Brain pericyte (primary cell): ENCODE measurements around the gene PTPRN2.
"Not testable (repeated sequence)": the region's sequence is repeated elsewhere in the genome, so short reads cannot be mapped to it uniquely, and the experiment has no call there.

Source experiments
- DNase-seq: peaks from one replicate; pipeline ENCODE4 v3.0.0-alpha.2; 2012; ENCODE audit warnings: low read depth, low spot score

The PTPRN2 gene

DNA sequence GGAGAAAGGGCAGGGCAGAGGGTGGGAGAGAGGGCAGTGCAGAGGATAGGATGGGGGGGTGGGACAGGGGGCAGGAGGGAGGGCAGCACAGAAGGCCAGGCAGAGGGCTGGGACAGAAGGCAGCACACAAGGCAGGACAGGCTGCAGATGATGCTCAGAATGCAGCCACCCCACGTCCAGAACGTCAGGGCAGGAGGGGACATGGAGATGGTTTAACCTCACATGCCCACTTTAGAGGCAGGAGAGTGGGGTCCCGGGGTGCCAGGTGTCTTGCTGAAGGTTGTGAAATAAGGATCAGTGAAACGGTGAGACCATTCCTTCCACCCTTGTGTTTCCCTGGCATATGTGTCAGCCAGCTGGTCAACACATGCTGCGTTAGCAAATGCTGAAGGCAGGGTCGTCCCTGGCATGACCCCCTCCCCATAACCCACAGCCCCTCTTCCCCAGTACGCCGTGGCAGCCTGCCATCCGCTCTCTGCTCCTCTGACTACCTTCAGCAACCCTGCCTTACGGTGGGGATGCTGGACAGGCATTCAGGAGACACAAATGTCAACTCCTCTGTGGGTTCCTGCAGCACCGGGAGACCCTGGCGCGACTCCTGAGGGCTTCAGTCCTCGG is 658.7 kb downstream of the PTPRN2 start:
- no peak for DNase-seq

DNA sequence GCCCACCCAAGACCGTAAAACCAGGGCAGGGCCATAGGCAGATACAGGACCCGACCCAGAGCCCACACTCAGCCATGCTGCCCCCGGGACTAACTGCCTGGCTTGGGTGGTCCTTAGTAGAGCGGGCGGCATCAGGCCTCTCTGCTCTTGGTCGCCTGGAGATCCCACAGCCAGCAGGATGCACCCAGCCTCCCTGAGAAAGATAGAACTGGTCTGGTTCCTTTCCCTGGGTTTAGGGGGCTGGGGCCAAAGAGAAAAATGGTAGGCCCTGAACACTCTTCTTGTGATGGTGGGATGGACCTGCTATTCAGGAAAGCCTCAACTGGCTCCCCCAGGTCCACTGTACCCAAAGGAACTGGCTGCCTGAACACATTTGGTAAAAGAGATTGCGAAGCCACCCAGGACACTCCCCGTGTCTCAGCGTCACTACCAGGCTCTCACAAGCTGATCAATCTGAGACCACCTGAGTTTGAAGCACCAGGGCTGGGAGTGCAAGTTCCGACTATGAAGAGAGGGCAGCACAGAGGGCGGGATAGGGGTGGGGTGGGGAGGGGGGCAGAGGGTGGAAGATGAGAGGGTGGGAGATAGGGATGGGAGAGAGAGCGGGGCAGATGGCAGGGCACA is 659.3 kb downstream of the PTPRN2 start:
- DNase-seq, result no peak

DNA sequence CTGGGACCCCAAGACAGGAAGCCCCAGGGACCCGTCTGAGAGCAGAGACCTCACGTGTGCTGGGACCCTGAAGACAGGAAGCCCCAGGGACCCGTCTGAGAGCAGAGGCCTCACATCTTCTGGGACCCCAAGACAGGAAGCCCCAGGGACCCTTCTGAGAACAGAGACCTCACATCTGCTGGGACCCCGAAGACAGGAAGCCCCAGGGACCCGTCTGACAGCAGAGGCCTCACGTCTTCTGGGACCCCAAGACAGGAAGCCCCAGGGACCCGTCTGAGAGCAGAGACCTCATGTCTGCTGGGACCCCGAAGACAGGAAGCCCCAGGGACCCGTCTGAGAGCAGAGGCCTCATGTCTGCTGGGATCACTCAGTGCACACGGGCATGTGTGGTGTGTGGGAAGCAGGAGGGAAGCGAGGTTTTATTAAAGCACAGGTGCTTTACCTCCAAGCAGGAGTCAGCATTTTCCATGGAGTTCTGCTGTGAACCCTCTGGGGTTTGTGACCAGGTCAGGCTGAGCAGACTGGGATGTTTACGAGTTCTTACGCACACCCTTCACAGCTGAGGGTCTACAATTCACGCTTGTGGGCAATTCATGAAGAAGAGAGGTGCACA is 660.2 kb downstream of the PTPRN2 start:
- DNase-seq, result no peak

DNA sequence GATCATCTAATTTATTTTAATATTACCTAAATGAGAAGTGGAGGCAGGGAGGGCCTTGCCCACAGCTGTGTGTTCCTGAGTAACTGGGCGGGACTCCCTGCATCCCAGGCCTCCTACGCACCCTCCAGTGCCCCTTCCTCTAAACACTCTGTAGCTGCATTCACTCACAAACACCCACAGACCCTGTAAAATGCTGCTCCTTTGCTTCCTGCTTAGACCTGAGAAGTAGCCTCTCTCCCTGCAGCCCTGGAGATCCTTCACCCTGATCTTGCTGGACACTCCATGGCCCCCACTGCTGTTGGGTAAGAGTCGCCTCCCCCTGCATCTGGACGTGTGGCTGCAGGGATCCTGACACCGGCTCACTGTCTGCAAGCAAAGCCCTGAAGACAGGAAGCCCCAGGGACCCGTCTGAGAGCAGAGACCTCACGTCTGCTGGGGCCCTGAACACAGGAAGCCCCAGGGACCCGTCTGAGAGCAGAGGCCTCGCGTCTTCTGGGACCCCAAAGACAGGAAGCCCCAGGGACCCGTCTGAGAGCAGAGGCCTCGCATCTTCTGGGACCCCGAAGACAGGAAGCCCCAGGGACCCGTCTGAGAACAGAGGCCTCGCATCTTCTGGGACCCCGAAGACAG is 661.0 kb downstream of the PTPRN2 start:
- no peak for DNase-seq

DNA sequence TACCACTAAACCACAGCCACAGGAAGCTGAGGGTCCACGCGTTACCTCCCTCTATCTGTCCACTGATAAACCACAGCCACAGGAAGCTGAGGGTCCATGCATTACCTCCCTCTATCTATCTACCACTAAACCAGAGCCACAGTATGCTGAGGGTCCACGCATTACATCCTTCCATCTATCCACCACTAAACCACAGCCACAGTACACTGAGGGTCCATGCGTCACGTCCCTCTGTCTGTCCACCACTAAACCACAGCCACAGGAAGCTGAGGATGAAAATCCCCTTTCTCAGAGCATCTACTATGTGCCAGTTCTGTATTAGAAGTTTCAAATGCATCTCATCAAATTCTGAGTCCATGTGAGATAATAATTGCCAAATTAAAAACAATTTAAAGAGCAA is 661.5 kb downstream of the PTPRN2 start:
- no peak for DNase-seq

DNA sequence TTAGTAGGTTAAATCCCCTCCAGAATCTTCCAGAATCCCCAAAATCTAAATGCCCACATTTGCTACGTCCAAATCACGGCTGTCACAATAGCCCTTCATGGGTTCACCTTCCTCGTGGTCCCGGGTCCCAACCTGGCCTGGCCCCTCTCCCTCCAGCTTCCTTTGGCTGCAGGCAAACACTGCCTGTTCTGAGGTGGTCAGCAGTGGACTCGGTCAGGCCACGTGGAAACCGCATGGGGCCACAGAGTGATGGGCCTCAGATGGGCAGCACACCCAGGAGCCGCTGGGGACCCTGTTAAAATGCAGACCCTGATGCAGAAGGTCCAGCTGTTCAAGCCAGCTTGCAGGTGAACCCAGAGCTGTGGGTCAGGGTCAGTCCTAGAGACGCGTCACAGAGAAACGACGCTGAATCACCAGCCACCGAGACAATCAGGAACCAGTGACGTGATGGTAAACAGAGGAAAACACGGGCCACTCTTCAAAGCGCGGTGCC is 662.2 kb downstream of the PTPRN2 start:
- no peak for DNase-seq

DNA sequence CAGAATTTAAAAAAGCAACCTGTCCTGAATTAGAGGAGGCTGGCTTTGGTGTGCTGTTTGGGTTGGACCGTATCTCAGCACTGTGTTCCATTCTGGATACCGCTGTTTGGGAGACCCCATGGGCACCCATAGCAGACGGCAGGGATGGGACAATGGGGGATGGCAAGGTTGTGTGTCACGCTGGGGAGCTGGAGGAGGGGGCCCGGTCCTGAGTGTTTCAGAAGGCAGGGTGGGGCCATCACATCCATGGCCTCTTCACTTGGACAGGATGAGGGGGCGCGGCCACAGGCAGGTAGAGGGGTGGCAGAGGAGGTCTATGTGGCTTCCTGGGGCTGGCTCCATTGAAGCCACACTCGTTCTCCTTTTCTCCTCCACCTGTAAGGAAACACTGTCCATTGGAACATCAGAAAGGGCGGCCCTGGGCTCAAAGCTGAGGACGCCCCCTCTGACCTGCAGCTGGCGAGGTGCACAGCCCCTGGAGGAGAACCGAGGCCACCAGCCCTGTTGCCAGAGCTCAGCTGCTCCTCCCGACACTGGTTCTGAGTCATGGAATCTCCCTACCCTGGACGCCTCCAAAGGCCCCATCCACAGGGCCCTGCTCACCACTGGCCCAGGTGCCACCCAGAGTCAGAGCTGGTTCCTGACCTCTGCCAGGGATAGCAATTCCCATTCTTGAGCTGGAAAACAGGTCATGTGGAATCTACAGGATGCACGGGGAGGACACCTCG is 663.6 kb downstream of the PTPRN2 start:
- no peak for DNase-seq

DNA sequence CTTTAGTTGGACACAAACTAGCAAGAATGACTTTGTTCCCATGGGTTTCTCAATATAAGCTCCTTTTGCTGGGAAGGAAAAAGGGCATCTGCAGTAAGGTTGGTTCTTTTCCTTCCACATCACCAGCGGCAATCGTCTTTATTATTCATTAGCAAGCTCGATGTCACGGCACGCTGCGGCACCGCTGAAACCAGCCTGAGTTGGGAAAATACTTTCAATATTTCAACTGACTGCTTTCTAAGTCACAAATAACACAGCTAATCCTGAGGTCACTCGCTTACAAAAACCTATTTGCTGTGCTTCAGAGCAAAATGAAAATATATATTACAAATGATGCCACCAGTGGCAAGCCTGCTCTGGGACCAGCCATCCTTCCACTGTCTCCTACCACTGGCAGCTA is 665.0 kb downstream of the PTPRN2 start:
- no peak for DNase-seq

DNA sequence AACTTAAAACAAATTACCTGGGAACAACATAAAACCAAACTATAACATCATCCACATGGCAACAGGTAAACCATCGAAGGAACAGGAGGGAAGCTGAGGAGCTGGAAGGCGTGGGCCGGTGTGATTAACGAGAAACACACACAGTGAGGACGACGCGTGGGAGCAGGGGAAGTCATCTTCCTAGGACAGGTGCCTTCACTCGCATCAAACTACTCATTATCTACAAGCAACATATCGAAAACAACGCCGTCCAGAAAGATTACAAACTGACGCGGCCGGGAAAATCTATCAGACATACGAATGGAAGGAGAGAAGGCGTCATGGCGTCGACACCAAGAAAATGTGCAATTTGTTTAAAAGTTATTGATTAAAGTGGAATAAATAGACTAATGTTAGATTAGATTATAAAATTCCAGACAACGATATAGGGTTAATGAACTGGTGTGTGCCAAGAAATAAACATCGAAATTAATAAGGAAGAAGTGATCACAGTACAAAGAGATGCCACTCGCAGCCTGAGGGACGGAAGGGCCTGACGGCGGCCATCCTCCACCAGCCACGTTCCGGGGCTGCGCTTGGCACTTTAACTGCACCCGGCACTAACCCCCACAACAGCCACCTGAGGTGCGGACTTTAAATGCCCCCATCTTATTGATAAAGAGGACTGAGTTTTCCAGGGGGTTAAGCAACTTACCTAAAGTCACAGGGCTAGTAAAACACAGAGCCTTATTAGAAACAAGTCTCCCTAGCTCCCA is 669.1 kb downstream of the PTPRN2 start:
- no peak for DNase-seq

DNA sequence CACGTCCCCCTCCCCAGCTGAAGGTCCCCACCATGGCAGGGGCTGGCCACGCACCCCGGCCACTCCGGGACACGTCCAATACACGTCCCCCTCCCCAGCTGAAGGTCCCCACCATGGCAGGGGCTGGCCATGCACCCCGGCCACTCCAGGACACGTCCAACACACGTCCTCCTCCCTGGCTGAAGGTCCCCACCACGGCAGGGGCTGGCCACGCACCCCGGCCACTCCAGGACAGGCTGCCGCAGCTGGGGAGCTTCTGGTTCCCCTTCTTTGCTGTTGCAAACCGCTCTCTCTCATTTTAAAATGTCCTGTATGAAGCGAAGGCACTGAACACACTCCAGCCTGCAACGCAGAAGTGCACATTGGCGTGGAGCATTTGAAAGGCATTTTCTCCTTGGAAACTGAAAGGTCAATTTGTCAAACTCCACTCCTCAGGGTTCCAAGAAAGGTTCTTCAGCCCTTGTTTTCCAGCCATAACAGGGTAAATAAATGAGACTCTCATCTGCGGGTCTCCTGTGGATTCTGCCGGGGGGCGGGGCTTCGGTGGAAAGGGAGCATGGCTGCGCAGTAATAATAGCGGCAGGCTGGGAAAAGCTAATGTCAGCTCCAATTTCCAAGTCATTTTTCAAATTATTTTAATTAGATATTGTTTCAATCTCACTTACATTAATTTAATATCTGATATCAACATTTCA is 670.5 kb downstream of the PTPRN2 start:
- no peak for DNase-seq

DNA sequence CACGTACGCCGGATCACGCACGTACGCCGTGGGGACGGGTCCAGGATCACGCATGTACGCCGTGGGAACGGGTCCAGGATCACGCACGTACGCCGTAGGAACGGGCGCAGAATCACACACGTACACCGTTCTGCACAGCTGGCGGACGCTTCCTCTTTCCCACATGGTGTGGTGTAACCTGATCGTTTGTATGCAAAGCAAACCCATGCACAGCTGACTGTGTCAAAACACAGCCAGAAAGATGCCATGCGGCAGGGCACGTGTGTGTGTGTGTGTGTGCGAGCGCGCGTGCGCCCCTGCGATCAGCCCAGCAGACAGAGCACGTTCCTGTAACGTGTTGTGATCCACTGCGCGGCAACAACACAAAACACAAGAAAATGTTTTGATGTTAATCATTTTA is 677.2 kb downstream of the PTPRN2 start:
- no peak for DNase-seq

DNA sequence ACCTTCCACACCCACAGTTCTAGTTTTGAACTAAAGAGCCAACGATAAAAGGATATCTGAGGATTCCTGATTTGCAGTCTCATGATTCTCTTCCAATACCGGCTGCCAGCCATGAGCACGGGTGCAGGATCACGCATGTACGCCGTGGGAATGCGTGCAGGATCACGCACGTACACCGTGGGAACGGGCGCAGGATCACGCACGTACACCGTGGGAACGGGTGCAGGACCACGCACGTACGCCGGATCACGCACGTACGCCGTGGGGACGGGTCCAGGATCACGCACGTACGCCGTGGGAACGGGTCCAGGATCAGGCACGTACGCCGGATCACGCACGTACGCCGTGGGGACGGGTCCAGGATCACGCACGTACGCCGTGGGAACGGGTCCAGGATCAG is 677.6 kb downstream of the PTPRN2 start:
- DNase-seq, result not testable (repeated sequence)

DNA sequence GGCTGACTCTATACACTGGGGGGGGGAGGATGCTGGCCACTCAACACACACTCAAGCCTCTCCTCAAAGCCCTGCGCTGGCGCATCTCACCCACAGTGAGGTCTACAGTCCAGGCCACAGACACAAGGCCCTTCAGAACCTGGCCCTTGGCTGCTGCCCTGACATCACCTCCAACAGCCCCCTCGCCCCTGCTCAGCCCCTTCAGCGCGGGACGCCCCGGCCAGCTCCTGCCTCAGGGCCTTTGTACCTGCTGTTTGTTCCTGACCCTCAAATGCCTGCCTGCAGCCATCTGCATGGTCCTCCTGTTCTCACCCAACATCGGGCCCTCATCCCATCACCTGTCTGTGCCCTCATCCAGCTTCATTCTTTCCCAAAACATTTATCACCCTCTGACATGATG is 678.3 kb downstream of the PTPRN2 start:
- DNase-seq, result no peak

DNA sequence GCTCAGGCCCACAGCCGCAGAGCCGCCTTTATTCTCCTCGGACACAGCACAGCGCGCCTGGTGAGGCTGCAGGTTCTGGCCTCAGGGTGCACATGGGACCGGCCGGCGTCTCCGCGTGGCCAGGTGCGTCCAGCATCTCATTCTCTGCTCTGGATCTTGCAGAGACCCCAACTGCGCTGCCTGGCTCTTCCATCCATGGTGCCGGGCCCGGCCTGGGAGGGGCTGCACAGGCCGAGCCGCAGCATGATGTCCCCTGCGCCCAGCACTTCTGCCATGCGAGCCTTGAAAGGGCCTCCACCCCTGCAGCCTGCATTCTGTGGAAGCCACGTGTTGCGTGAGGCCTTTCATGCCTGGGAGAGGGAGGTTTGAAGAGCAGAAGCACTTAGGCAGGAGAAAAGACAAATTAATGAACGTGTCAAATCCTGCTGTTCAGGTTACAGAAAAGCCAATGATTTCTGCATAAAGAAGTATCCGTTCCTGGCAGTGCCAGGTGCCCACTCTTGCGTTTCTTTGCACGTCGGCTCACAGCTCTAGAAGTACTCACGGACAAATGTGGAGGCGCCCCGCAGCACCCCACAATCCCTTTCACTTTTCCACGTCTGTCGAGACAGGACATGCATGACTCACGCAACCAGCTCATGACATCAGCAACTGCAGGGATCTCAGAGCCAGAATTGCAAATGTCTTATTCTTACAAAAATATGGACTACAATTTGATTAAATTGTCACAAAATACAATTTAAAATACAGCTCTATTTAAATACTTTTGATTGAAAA is 679.4 kb downstream of the PTPRN2 start:
- DNase-seq, result no peak

DNA sequence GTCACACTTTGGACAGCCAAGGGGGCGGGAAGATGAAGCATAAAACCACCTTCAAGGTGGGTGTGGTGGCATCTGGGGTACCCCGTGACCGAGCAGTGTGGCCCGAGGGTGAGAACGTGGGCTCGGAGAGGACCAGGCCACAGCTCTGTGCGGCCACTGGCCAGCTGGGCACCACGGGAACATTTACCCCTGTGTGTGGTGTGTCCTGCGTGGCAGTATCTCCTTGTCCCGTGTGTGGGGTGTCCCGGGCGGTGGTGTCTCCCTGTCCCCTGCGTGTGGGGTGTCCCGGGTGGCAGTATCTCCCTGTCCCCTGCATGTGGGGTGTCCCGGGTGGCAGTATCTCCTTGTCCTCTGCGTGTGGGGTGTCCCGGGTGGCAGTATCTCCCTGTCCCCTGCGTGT is 680.5 kb downstream of the PTPRN2 start:
- DNase-seq, result no peak

DNA sequence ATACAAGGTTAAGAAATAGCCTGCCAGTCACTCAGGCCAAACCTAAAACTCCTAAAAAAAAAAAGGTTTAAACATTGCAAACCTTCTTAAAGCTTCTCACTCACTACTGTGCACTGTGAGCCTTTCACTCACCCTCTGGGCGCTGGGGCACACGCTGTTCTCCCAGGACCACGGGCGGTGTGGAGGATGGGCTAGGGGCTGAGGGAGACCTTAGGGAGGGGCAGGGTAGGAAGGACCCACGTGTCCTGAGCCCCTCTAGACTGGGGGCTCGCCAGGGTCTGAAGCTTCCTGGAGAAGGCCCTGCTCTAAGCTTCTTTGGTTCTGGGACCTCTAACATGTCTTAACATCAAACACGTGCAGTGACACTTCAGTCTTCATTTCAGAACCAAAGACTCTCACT is 681.0 kb downstream of the PTPRN2 start:
- DNase-seq, result no peak

DNA sequence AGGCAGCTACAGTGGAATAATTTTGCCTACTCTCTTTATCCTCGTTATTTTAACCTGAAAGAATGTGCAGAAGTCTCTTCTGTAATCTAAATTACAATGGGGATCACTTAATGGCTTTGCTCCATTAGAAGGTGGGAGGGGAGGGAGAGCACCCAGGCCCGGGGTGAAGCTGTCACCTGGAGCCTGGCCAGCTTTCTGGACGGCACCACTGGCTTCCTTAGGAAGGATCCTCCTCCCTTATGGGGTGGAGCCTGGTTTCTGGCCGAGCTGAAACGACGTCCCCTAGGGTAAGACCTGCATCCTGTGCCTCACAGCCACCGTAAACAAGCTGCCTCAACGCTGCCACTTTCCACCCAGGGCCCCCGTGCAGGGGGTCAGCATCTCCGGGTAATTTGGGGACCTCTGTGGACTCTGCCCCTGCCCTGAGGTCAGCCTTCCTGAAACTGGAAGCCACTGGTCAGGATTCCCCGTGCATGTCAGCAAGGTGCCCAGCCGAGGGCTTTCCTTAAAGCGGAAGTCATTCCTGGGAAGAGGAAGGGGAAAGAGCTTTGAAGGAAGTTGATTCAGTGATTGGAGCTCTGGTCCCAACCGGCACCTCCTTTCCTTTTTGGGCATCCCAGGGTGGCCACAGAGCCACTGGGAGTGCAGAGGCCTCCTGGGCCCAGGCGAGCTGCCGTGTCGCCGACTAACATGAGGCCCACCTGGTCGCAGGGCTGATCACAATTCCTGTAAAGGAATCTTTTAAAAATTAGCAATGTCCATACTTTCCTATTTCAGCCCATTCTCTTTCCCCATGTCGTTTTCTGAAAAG is 681.8 kb downstream of the PTPRN2 start:
- no peak for DNase-seq

DNA sequence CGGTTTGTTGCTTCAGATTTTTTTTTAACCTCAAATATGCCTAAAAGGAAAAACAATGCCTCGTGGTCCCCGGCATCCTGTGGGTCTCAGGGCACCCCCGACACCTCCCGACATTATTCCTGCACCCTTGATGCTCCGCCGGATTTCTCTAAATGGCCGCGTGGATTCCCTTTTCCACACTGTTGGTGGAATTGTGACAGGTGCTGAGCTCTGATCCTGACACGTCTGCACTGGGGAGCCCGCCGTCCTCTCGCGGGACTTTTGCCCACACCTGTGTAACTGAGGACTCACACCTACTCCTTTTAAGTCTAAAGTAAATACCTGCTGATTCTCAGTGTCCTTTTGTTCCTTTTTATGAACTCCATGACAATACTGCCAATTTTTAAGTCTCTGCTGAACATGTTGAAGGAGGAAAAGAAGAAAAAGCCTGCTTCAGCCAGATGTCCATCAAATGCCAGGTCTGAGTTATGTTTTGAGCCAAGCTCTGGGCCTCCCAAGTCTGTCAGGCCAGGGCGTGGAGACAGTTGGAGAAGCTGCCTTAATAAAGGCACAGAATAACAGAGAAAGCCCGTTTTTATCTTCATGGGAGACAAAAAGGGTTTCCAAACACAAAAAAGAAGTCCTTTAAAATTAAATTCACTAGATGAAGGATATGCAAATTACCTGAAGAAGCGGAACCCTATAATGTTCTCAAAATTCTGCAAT is 682.6 kb downstream of the PTPRN2 start:
- no peak for DNase-seq
